GM12865 (cell line): Measurements from ENCODE around the gene GTF3C4.
"Not testable (repeated sequence)": the region's sequence is repeated elsewhere in the genome, so short reads cannot be mapped to it uniquely, and the experiment has no call there.

Experiments
- DNase-seq: peaks from one replicate; pipeline ENCODE4 v3.0.0; 2010; ENCODE audit warnings: low read depth
- H3K4me3 ChIP-seq: 2 replicates; pipeline ENCODE4 v1.5.1; 2011; ENCODE audit warnings: mild to moderate bottlenecking, low read depth, low read length, control low read depth
- CTCF ChIP-seq: IDR thresholded peaks from 2 replicates; pipeline ENCODE4 v1.5.1; 2011; ENCODE audit warnings: low read length, control low read depth, low read depth, inconsistent platforms; ENCODE audit not compliant: insufficient read depth; ENCODE audit errors: missing control alignments

The GTF3C4 gene

GRCh38 chr9:132710333-132710732 is 40.1 kb downstream of the GTF3C4 start:
- no peak overlapping the region for H3K4me3 ChIP-seq
- no peak for DNase-seq
- no peak for TF ChIP-seq CTCF

GRCh38 chr9:132711152-132711551 is 40.9 kb downstream of the GTF3C4 start:
- H3K4me3 ChIP-seq, DNase-seq: not testable (repeated sequence)

- TF ChIP-seq CTCF, result no peak
- no peak overlapping the region for H3K4me3 ChIP-seq
- no peak for DNase-seq
Measured at GRCh38 chr9:132711846-132712245, 41.6 kb downstream of the GTF3C4 start.

- TF ChIP-seq CTCF, result no peak
- no peak overlapping the region for H3K4me3 ChIP-seq
- DNase-seq, result no peak
Measured at GRCh38 chr9:132712753-132713152, 42.5 kb downstream of the GTF3C4 start.

GRCh38 chr9:132716007-132716406 is 45.7 kb downstream of the GTF3C4 start:
- no peak overlapping the region for H3K4me3 ChIP-seq
- TF ChIP-seq CTCF, result no peak
- no peak for DNase-seq

GRCh38 chr9:132717326-132717945 is 47.2 kb downstream of the GTF3C4 start:
- TF ChIP-seq CTCF, result no peak
- DNase-seq, result no peak
- no peak overlapping the region for H3K4me3 ChIP-seq

- not testable (repeated sequence) for DNase-seq, H3K4me3 ChIP-seq
Measured at GRCh38 chr9:132718381-132718928, 48.2 kb downstream of the GTF3C4 start.

GRCh38 chr9:132721661-132722060 is 51.4 kb downstream of the GTF3C4 start:
- no peak for DNase-seq
- TF ChIP-seq CTCF, result no peak
- no peak overlapping the region for H3K4me3 ChIP-seq
